ENCODE results near the gene CTDNEP1. TPM values are rescaled to one million over a fixed set of nuclear protein-coding genes. Genes with fewer than 3 reads are reported as not detected.

The CTDNEP1 gene
- total and polyA plus RNA-seq, 10 donors = 69.3 to 133 (median 98.0) TPM

DNA sequence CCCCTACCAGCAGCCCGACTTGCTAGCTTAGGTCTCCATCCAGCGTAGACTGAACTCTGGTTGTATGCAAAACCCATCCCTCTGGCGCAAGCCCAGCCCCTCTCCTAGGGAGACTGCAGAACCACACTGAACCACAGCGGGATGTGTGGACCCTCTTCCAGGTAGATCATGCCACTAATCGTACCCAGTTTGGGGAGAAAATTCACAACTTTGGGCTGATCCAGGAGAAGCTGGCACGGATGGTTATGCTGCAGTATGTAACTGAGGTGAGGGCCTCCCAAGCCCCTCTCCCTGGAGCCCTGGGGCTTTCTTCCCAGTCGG, 28.6 kb downstream of the CTDNEP1 start:
- no peak for DNase-seq
- Histone ChIP-seq H3K36me3 (peaks cover 0 to 72% (median 59%) of the 10 kb centered on the region in 6 donors), H3K27ac (peak overlapping the region in 1 of 8 donors; percentile 38), H3K4me3 (no peak overlapping the region), H3K9me3 (no peaks in the 10 kb centered on the region), H3K4me1 (peaks cover 23 to 54% (median 36%) of the 10 kb centered on the region in 6 donors), H3K27me3 (replicated peaks in 1 of 7) (no peaks in the 10 kb centered on the region)
- WGBS, 5 donors = 83 to 90% (median 86%) methylated on average over 6 to 7 of the region's 7 CpGs
- intact Hi-C loops (cut with DNase I; ENCODE audit: low total_unique reads) = no loop called here
- TF ChIP-seq POLR2AphosphoS5 (IDR thresholded peaks at IDR 0.05) = peak in 1 of 3 donors; percentile 16
- TF ChIP-seq, protein P1, sequence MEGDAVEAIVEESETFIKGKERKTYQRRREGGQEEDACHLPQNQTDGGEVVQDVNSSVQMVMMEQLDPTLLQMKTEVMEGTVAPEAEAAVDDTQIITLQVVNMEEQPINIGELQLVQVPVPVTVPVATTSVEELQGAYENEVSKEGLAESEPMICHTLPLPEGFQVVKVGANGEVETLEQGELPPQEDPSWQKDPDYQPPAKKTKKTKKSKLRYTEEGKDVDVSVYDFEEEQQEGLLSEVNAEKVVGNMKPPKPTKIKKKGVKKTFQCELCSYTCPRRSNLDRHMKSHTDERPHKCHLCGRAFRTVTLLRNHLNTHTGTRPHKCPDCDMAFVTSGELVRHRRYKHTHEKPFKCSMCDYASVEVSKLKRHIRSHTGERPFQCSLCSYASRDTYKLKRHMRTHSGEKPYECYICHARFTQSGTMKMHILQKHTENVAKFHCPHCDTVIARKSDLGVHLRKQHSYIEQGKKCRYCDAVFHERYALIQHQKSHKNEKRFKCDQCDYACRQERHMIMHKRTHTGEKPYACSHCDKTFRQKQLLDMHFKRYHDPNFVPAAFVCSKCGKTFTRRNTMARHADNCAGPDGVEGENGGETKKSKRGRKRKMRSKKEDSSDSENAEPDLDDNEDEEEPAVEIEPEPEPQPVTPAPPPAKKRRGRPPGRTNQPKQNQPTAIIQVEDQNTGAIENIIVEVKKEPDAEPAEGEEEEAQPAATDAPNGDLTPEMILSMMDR (IDR thresholded peaks at IDR 0.05 in 8 of 11, conservative IDR thresholded peaks at IDR 0.05 in 3 of 11) = no peak
- no peak for TF ChIP-seq POLR2A (IDR thresholded peaks at IDR 0.05)

DNA sequence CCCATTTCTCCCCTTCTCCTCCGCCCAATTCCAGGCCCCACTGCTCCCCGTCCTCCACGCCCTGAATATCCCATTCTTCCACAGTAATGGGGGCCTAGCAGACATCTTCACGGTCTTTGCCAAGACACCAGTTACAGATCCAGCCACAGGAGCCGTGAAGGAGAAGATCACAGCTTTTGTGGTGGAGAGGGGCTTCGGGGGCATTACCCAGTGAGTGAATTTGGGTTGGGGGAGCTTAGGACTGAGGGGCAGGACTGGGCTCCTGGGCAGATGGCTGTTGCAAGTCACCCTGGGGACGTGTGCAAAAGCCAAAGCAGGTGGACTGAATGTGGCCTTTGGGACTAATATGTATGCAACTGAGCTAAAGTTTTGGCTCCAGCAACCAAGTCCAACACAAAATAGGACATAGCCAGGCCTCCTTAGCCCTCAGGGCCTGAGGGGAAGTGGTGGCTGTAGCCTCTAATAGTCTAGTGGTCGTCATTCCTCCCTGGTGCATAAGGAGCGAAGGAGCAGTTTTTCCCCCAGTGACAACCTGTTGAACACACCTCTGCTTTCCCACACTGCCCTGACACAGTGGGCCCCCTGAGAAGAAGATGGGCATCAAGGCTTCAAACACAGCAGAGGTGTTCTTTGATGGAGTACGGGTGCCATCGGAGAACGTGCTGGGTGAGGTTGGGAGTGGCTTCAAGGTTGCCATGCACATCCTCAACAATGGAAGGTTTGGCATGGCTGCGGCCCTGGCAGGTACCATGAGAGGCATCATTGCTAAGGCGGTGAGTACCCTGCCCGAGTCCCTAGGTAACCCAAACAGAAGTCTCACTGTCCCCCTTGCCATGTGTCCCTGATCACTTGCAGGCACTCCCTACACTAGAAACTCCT, 29.2 kb downstream of the CTDNEP1 start:
- H3K36me3 ChIP-seq = peaks cover 0 to 66% (median 53%) of the 10 kb centered on the region in 6 donors
- H3K4me3 ChIP-seq = no peak overlapping the region
- no peak for DNase-seq
- no peaks in the 10 kb centered on the region for H3K27me3 ChIP-seq (replicated peaks in 1 of 7)
- H3K4me1 ChIP-seq = peaks cover 27 to 60% (median 42%) of the 10 kb centered on the region in 6 donors
- H3K9me3 ChIP-seq = no peaks in the 10 kb centered on the region
- TF ChIP-seq, protein P1 (IDR thresholded peaks at IDR 0.05 in 8 of 11, conservative IDR thresholded peaks at IDR 0.05 in 3 of 11) = no peak
- TF ChIP-seq POLR2AphosphoS5 (IDR thresholded peaks at IDR 0.05) (no peak), POLR2A (IDR thresholded peaks at IDR 0.05) (no peak)
- intact Hi-C loops (cut with DNase I; ENCODE audit: low total_unique reads) = no loop called here
- peak overlapping the region in 3 of 8 donors; percentile 91 to 99 (median 97) for H3K27ac ChIP-seq
- WGBS, 5 donors = 86 to 93% (median 91%) methylated on average over 15 of the region's 15 CpGs

DNA sequence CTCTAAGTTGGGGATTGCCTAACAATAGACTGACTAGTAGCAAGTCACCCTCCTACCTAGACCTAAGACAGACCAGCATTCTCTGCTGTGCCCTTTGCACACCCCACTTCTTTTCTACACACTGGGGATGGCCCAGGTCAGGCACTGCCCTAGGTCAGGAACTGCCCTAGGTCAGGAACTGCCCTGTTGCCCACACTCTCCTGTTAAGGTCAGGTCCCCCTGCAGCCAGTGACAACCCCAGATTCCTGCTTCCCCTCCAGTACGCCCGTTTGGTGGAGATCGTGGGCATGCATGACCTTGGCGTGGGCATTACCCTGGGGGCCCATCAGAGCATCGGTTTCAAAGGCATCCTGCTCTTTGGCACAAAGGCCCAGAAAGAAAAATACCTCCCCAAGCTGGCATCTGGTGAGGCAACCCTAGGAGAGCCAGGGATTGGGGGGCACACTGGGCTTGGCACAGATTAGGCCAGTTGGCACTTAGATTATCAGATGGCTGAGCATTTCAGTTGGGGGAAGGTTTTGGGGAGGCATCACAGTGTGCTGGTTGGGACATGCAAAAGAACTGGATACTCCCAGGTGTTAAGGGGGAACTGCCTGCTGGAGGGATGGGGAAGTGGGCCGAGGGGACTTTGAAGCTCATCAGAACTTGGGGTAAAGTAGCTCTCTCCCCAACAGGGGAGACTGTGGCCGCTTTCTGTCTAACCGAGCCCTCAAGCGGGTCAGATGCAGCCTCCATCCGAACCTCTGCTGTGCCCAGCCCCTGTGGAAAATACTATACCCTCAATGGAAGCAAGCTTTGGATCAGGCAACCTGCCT, 30.0 kb downstream of the CTDNEP1 start:
- no peaks in the 10 kb centered on the region for H3K27me3 ChIP-seq (replicated peaks in 1 of 7)
- no peak for DNase-seq
- 72 to 83% (median 75%) methylated on average over 8 to 10 of the region's 10 CpGs for WGBS, 5 donors
- H3K9me3 ChIP-seq = no peaks in the 10 kb centered on the region
- intact Hi-C loops (cut with DNase I; ENCODE audit: low total_unique reads) = no loop called here
- TF ChIP-seq POLR2A (IDR thresholded peaks at IDR 0.05) (no peak), POLR2AphosphoS5 (IDR thresholded peaks at IDR 0.05) (no peak)
- TF ChIP-seq, protein P1 (IDR thresholded peaks at IDR 0.05 in 8 of 11, conservative IDR thresholded peaks at IDR 0.05 in 3 of 11) = no peak
- H3K27ac ChIP-seq = peak overlapping the region in 7 of 8 donors; percentile 91 to 99 (median 95)
- H3K36me3 ChIP-seq = peaks cover 0 to 57% (median 44%) of the 10 kb centered on the region in 6 donors
- peaks cover 27 to 68% (median 49%) of the 10 kb centered on the region in 6 donors for H3K4me1 ChIP-seq
- H3K4me3 ChIP-seq = peak overlapping the region in 3 of 8 donors; percentile 92 to 99 (median 95)

Measured in spleen (tissue), 11 donors.